Fibroblast of lung (primary cell): ENCODE results near the gene MYMX. TPM values are rescaled to one million over a fixed set of nuclear protein-coding genes. Genes with fewer than 3 reads are reported as not detected.

ENCODE experiments used
- DNase-seq, 2 donors: peaks; one replicate each; pipeline versions ENCODE4 v3.0.0 to v3.0.0-alpha.2; 2010; ENCODE audit warnings: low read depth in 2 of 2
- H2AFZ ChIP-seq: 2 replicates; pipeline ENCODE4 v1.5.1; 2012; ENCODE audit warnings: low read length, control low read depth, inconsistent platforms
- H3K27ac ChIP-seq: 2 replicates; pipeline ENCODE4 v1.5.1; 2011; ENCODE audit warnings: low read length, control low read depth; ENCODE audit not compliant: insufficient read depth
- H3K27me3 ChIP-seq: 2 replicates; pipeline ENCODE4 v1.5.1; 2011; ENCODE audit warnings: mild to moderate bottlenecking, low read length; ENCODE audit not compliant: control insufficient read depth, insufficient read depth
- H3K36me3 ChIP-seq: 2 replicates; pipeline ENCODE4 v1.5.1; 2011; ENCODE audit warnings: low read length; ENCODE audit not compliant: control insufficient read depth, insufficient read depth
- H3K4me1 ChIP-seq: 2 replicates; pipeline ENCODE4 v1.5.1; 2011; ENCODE audit warnings: low read length; ENCODE audit not compliant: control insufficient read depth, insufficient read depth; ENCODE audit errors: extremely low read depth
- H3K4me2 ChIP-seq: 2 replicates; pipeline ENCODE4 v1.5.1; 2011; ENCODE audit warnings: low read length, control low read depth; ENCODE audit not compliant: insufficient read depth; ENCODE audit errors: extremely low read depth
- H3K4me3 ChIP-seq, 4 experiments: fragments of 200-600 bp in 1 of 4; sonication (generic) in 1 of 4; replicated peaks in 1 of 4; 2 replicates each; pipeline ENCODE4 v1.5.1; 2011 to 2016; ENCODE audit warnings: low read length in 4 of 4, low read depth in 3 of 4, mild to moderate bottlenecking in 3 of 4, control low read depth in 2 of 4, inconsistent platforms in 1 of 4, mixed read lengths in 1 of 4; ENCODE audit not compliant: insufficient read depth in 1 of 4; ENCODE audit errors: control extremely low read depth in 1 of 4
- H3K79me2 ChIP-seq: 2 replicates; pipeline ENCODE4 v1.5.1; 2012; ENCODE audit warnings: mild to moderate bottlenecking, low read length, inconsistent platforms; ENCODE audit not compliant: control insufficient read depth, insufficient read depth
- H3K9ac ChIP-seq: 2 replicates; pipeline ENCODE4 v1.5.1; 2011; ENCODE audit warnings: mild to moderate bottlenecking, low read length, control low read depth; ENCODE audit not compliant: insufficient read depth
- H3K9me3 ChIP-seq: 2 replicates; pipeline ENCODE4 v1.5.1; 2012; ENCODE audit warnings: low read depth, low read length; ENCODE audit not compliant: control insufficient read depth, insufficient read depth
- H4K20me1 ChIP-seq: 2 replicates; pipeline ENCODE4 v1.5.1; 2011; ENCODE audit warnings: low read length; ENCODE audit not compliant: control insufficient read depth, insufficient read depth; ENCODE audit errors: extremely low read depth
- EZH2 ChIP-seq: IDR thresholded peaks from 2 replicates; pipeline ENCODE4 v1.5.1; 2012; ENCODE audit warnings: low read length, control low read depth, mild to moderate bottlenecking; ENCODE audit errors: missing control alignments
- polyA plus RNA-seq, 2 donors: library from polyadenylated mRNA; depleted of rRNA in 1 of 2; stranded (reverse) in 1 of 2; unstranded in 1 of 2; fragments of >200 nt; gene quantifications; 2 replicates each; pipeline ENCODE4 v1.2.1, GENCODE V29; 2011 to 2012; ENCODE audit warnings: missing spikeins in 1 of 2
- total RNA-seq: library from RNA; depleted of rRNA; stranded (reverse); fragments of >200 nt; gene quantifications from 2 replicates; pipeline ENCODE4 v1.2.1, GENCODE V29; 2014
- TF ChIP-seq, protein P1 (sequence below), 2 donors: IDR thresholded peaks in 1 of 2; conservative IDR thresholded peaks in 1 of 2; 1 replicate in 1 of 2; 2 replicates in 1 of 2; pipeline ENCODE4 v1.5.1; 2011 to 2012; ENCODE audit warnings: low read length in 2 of 2, control low read depth in 1 of 2, inconsistent platforms in 1 of 2, low read depth in 1 of 2, mild to moderate bottlenecking in 1 of 2

MYMX gene
- total and polyA plus RNA-seq, 2 donors (not counting 1 experiment from before 2014, with no cell fraction given): not detected

- no peaks in the 10 kb centered on the region for H3K9me3 ChIP-seq
- no peaks in the 10 kb centered on the region for H3K27me3 ChIP-seq
- peaks cover 25% of the 10 kb centered on the region for H3K4me1 ChIP-seq
- peak within 1 kb of the TSS; percentile 41 to 61 (median 58) for H3K4me3 ChIP-seq
- DNase-seq: peak; percentile 25 to 47
- H2AFZ ChIP-seq: peak within 1 kb of the TSS; percentile 64
- peak within 1 kb of the TSS; percentile 16 for H3K9ac ChIP-seq
- no peak within 1 kb of the TSS for H3K27ac ChIP-seq
- H3K79me2 ChIP-seq: peaks cover 4% of the 10 kb centered on the region
- H3K36me3 ChIP-seq: no peaks in the 10 kb centered on the region
- no peak for TF ChIP-seq EZH2
- TF ChIP-seq, protein P1, sequence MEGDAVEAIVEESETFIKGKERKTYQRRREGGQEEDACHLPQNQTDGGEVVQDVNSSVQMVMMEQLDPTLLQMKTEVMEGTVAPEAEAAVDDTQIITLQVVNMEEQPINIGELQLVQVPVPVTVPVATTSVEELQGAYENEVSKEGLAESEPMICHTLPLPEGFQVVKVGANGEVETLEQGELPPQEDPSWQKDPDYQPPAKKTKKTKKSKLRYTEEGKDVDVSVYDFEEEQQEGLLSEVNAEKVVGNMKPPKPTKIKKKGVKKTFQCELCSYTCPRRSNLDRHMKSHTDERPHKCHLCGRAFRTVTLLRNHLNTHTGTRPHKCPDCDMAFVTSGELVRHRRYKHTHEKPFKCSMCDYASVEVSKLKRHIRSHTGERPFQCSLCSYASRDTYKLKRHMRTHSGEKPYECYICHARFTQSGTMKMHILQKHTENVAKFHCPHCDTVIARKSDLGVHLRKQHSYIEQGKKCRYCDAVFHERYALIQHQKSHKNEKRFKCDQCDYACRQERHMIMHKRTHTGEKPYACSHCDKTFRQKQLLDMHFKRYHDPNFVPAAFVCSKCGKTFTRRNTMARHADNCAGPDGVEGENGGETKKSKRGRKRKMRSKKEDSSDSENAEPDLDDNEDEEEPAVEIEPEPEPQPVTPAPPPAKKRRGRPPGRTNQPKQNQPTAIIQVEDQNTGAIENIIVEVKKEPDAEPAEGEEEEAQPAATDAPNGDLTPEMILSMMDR (conservative IDR thresholded peaks at IDR 0.05 in 1 of 2, IDR thresholded peaks at IDR 0.05 in 1 of 2; ENCODE audit: low read depth in 1 of 2, low read length in 2 of 2): no peak
- H3K4me2 ChIP-seq: peak within 1 kb of the TSS; percentile 76
- no peaks in the 10 kb centered on the region for H4K20me1 ChIP-seq
These were observed 6.7 kb downstream of the MYMX start, which contains the start of gene SLC29A1 for GRCh38 chr6:44223319-44224028. TSS of gene SLC29A1 (plus strand) at chr6:44223595. CDS start at chr6:44227314, 3,719 bp downstream.

DNA sequence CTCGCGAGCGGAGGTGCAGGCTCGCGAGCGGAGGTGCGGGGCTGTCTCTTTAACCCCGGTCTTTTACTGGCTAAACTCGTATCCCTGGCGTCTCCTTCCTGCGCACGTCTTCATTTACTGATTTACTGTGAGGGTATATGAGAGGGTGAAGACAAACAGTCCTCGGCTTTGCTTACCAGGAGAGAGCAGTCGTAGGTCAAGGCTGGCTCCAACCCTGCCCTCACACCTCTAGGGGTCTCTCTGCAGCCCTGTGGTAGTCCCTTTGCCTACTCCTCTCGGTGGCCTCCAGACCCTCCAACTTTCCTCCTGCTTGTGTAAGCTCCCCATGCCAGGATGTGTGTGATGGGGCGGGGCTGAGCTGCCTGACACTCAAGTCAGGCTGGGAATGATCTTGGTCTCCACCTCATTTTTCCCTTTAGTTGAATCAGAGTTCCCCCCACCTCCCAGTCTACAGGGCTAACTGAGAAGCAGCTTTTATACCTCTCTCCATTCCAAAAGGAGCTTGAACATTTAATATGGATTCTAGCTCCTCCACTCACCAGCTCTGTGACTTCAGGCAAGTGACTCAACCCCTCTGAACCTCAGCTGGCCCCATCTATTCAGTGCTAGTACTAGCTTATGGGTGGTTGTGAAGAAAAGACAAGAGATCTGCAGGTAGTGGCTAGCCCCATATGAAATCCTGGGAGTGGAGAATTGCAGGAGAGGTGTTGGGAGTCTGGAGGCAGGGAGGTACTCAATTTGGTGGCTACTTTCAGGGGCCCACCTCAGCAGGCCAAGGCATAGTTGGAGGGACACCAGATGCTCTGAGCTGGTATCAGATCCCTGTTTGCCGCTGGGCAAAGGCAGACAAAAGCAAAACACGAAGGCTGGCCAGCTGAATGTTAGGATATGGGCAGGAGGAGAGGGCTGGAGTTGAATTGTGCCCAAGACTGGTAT is 7.6 kb downstream of the MYMX start:
- Histone ChIP-seq H2AFZ (peak overlapping the region; percentile 42), H3K36me3 (peaks cover under 1% of the 10 kb centered on the region), H3K4me1 (peaks cover 21% of the 10 kb centered on the region), H3K9me3 (no peaks in the 10 kb centered on the region), H3K27ac (no peak overlapping the region), H3K4me2 (peak overlapping the region; percentile 76), H3K9ac (no peak overlapping the region), H3K27me3 (no peaks in the 10 kb centered on the region), H4K20me1 (no peaks in the 10 kb centered on the region), H3K79me2 (peaks cover 4% of the 10 kb centered on the region), H3K4me3 (peak overlapping the region; percentile 41 to 61 (median 58))
- peak in 1 of 2 donors; percentile 15 for DNase-seq
- TF ChIP-seq, protein P1 (conservative IDR thresholded peaks at IDR 0.05 in 1 of 2, IDR thresholded peaks at IDR 0.05 in 1 of 2; ENCODE audit: low read depth in 1 of 2, low read length in 2 of 2): no peak
- TF ChIP-seq EZH2: no peak

- DNase-seq: no peak
- Histone ChIP-seq H3K4me3 (no peak overlapping the region), H3K27me3 (no peaks in the 10 kb centered on the region), H3K79me2 (peaks cover 4% of the 10 kb centered on the region), H3K9ac (no peak overlapping the region), H3K27ac (no peak overlapping the region), H4K20me1 (no peaks in the 10 kb centered on the region), H3K9me3 (no peaks in the 10 kb centered on the region), H2AFZ (no peak overlapping the region), H3K4me1 (peaks cover 21% of the 10 kb centered on the region), H3K4me2 (no peak overlapping the region), H3K36me3 (peaks cover 2% of the 10 kb centered on the region)
- TF ChIP-seq EZH2: no peak
- TF ChIP-seq, protein P1 (conservative IDR thresholded peaks at IDR 0.05 in 1 of 2, IDR thresholded peaks at IDR 0.05 in 1 of 2; ENCODE audit: low read depth in 1 of 2, low read length in 2 of 2): no peak
These were observed 8.2 kb downstream of the MYMX start for GRCh38 chr6:44224965-44225305.
